Dendritic cell treated with granulocyte-macrophage colony-stimulating factor and Interleukin-4, amounts not matched to agents 40 ng/mL and 50 ng/mL, for 4 days (primary cell): ENCODE measurements around the gene EPOP.

Source experiments
- H3K27ac Mint-ChIP-seq: one replicate; pipeline ENCODE4 v1.8.0; 2022; ENCODE audit warnings: mild to moderate bottlenecking, mixed read lengths
- H3K27me3 Mint-ChIP-seq: one replicate; pipeline ENCODE4 v1.8.0; 2022; ENCODE audit warnings: mild to moderate bottlenecking, mixed read lengths
- H3K36me3 Mint-ChIP-seq: one replicate; pipeline ENCODE4 v1.8.0; 2022; ENCODE audit warnings: low read depth, mixed read lengths
- H3K4me1 Mint-ChIP-seq: one replicate; pipeline ENCODE4 v1.8.0; 2022; ENCODE audit warnings: low read depth, mixed read lengths
- H3K4me3 Mint-ChIP-seq: one replicate; pipeline ENCODE4 v1.8.0; 2022; ENCODE audit warnings: mild to moderate bottlenecking, moderate library complexity, mixed read lengths
- H3K9me3 Mint-ChIP-seq: one replicate; pipeline ENCODE4 v1.8.0; 2022; ENCODE audit warnings: mixed read lengths
- intact Hi-C: fragments of 100-400 bp; cut with micrococcal nuclease; formaldehyde crosslinking; loops from one replicate; pipeline ENCODE4 v1.15.0; 2022

The EPOP gene

GRCh38 chr17:38701504-38702165 lies 26.9 kb upstream of the EPOP start:
- Mint-ChIP-seq H3K27ac (peak overlapping the region; percentile 100), H3K9me3 (no peaks in the 10 kb centered on the region), H3K4me3 (peak overlapping the region; percentile 97), H3K4me1 (peaks cover 51% of the 10 kb centered on the region), H3K36me3 (peaks cover 48% of the 10 kb centered on the region), H3K27me3 (no peaks in the 10 kb centered on the region)
- intact Hi-C loops = no loop called here

- Mint-ChIP-seq H3K9me3 (no peaks in the 10 kb centered on the region), H3K27me3 (no peaks in the 10 kb centered on the region), H3K27ac (peak overlapping the region; percentile 100), H3K4me1 (peaks cover 57% of the 10 kb centered on the region), H3K36me3 (peaks cover 25% of the 10 kb centered on the region), H3K4me3 (no peak overlapping the region)
- intact Hi-C loops = no loop called here
Measured at GRCh38 chr17:38698760-38699159, 24.0 kb upstream of the EPOP start.

- peaks cover 3% of the 10 kb centered on the region for H3K27me3 Mint-ChIP-seq
- H3K4me1 Mint-ChIP-seq = peaks cover 67% of the 10 kb centered on the region
- H3K27ac Mint-ChIP-seq = peak overlapping the region; percentile 72
- H3K4me3 Mint-ChIP-seq = no peak overlapping the region
- intact Hi-C loops = no loop called here
- H3K36me3 Mint-ChIP-seq = peaks cover 10% of the 10 kb centered on the region
- H3K9me3 Mint-ChIP-seq = no peaks in the 10 kb centered on the region
Measured at GRCh38 chr17:38697061-38697820, 22.5 kb upstream of the EPOP start.

GRCh38 chr17:38693700-38694329 lies 19.1 kb upstream of the EPOP start:
- peak overlapping the region; percentile 27 for H3K27ac Mint-ChIP-seq
- intact Hi-C loops = no loop called here

GRCh38 chr17:38691154-38691553 lies 16.4 kb upstream of the EPOP start:
- H3K9me3 Mint-ChIP-seq = no peaks in the 10 kb centered on the region
- peak overlapping the region; percentile 9 for H3K27ac Mint-ChIP-seq
- peaks cover 5% of the 10 kb centered on the region for H3K27me3 Mint-ChIP-seq
- H3K36me3 Mint-ChIP-seq = no peaks in the 10 kb centered on the region
- intact Hi-C loops = no loop called here
- H3K4me1 Mint-ChIP-seq = peaks cover 53% of the 10 kb centered on the region
- no peak overlapping the region for H3K4me3 Mint-ChIP-seq

More at GRCh38 chr17:38693700-38694329, 19.1 kb upstream of the EPOP start:
- Mint-ChIP-seq H3K9me3 (no peaks in the 10 kb centered on the region), H3K4me1 (peaks cover 63% of the 10 kb centered on the region), H3K36me3 (no peaks in the 10 kb centered on the region), H3K27me3 (peaks cover 5% of the 10 kb centered on the region), H3K4me3 (no peak overlapping the region)

- intact Hi-C loops = no loop called here
- Mint-ChIP-seq H3K36me3 (no peaks in the 10 kb centered on the region), H3K27ac (peak overlapping the region; percentile 9), H3K4me3 (no peak overlapping the region), H3K27me3 (peaks cover 5% of the 10 kb centered on the region), H3K4me1 (peaks cover 55% of the 10 kb centered on the region), H3K9me3 (no peaks in the 10 kb centered on the region)
Measured at GRCh38 chr17:38690386-38690785, 15.6 kb upstream of the EPOP start.

- Mint-ChIP-seq H3K4me1 (peaks cover 52% of the 10 kb centered on the region), H3K27ac (peak overlapping the region; percentile 93)
Measured at GRCh38 chr17:38687286-38687685, 12.5 kb upstream of the EPOP start.

GRCh38 chr17:38685491-38685890 lies 10.7 kb upstream of the EPOP start:
- Mint-ChIP-seq H3K27ac (peak overlapping the region; percentile 93), H3K4me3 (peak overlapping the region; percentile 55), H3K9me3 (no peaks in the 10 kb centered on the region), H3K27me3 (peaks cover under 1% of the 10 kb centered on the region), H3K4me1 (peaks cover 43% of the 10 kb centered on the region), H3K36me3 (no peaks in the 10 kb centered on the region)
- intact Hi-C loops = no loop called here

More at GRCh38 chr17:38687286-38687685, 12.5 kb upstream of the EPOP start:
- no peaks in the 10 kb centered on the region for H3K36me3 Mint-ChIP-seq
- no peaks in the 10 kb centered on the region for H3K9me3 Mint-ChIP-seq
- intact Hi-C loops = no loop called here
- no peak overlapping the region for H3K4me3 Mint-ChIP-seq
- peaks cover 3% of the 10 kb centered on the region for H3K27me3 Mint-ChIP-seq

- no peaks in the 10 kb centered on the region for H3K36me3 Mint-ChIP-seq
- no peaks in the 10 kb centered on the region for H3K27me3 Mint-ChIP-seq
- no peak overlapping the region for H3K27ac Mint-ChIP-seq
- no peak overlapping the region for H3K4me3 Mint-ChIP-seq
- no peaks in the 10 kb centered on the region for H3K9me3 Mint-ChIP-seq
- intact Hi-C loops = no loop called here
- H3K4me1 Mint-ChIP-seq = peaks cover 64% of the 10 kb centered on the region
Measured at GRCh38 chr17:38681096-38681495, 6.3 kb upstream of the EPOP start.

- peak overlapping the region; percentile 13 for H3K4me3 Mint-ChIP-seq
- peaks cover 61% of the 10 kb centered on the region for H3K4me1 Mint-ChIP-seq
- peak overlapping the region; percentile 89 for H3K27ac Mint-ChIP-seq
- H3K36me3 Mint-ChIP-seq = peaks cover 5% of the 10 kb centered on the region
- H3K27me3 Mint-ChIP-seq = peaks cover 14% of the 10 kb centered on the region
- H3K9me3 Mint-ChIP-seq = no peaks in the 10 kb centered on the region
- intact Hi-C loops = loop anchor here (1.0 kb wide), 2 partner anchors 22 to 57 kb away; no protein-coding TSS in a partner anchor
Measured at GRCh38 chr17:38677819-38678218, 3.1 kb upstream of the EPOP start.

- Mint-ChIP-seq H3K9me3 (no peaks in the 10 kb centered on the region), H3K27ac (peak overlapping the region; percentile 89), H3K4me1 (peaks cover 71% of the 10 kb centered on the region), H3K4me3 (peak overlapping the region; percentile 34), H3K27me3 (peaks cover 23% of the 10 kb centered on the region), H3K36me3 (peaks cover 12% of the 10 kb centered on the region)
- intact Hi-C loops = loop anchor here (1.0 kb wide), 2 partner anchors 23 to 58 kb away; no protein-coding TSS in a partner anchor
Measured at GRCh38 chr17:38676706-38677504, 2.1 kb upstream of the EPOP start.

GRCh38 chr17:38674014-38674748 lies 576 bp downstream of the EPOP start:
- intact Hi-C loops = no loop called here
- peak overlapping the region; percentile 76 for H3K4me3 Mint-ChIP-seq
- peak overlapping the region; percentile 68 for H3K27ac Mint-ChIP-seq
- H3K4me1 Mint-ChIP-seq = peaks cover 79% of the 10 kb centered on the region
- no peaks in the 10 kb centered on the region for H3K9me3 Mint-ChIP-seq
- peaks cover 12% of the 10 kb centered on the region for H3K36me3 Mint-ChIP-seq
- peaks cover 47% of the 10 kb centered on the region for H3K27me3 Mint-ChIP-seq

- Mint-ChIP-seq H3K9me3 (no peaks in the 10 kb centered on the region), H3K36me3 (peaks cover 12% of the 10 kb centered on the region), H3K27me3 (peaks cover 52% of the 10 kb centered on the region), H3K4me3 (peak overlapping the region; percentile 76), H3K4me1 (peaks cover 77% of the 10 kb centered on the region), H3K27ac (peak overlapping the region; percentile 68)
- intact Hi-C loops = no loop called here
Measured at GRCh38 chr17:38673707-38674013, 1.1 kb downstream of the EPOP start.
